ENCODE data around the gene CANT1. TPM values are rescaled to one million over a fixed set of nuclear protein-coding genes. Genes with fewer than 3 reads are reported as not detected.
"Not testable (repeated sequence)": the region's sequence is repeated elsewhere in the genome, so short reads cannot be mapped to it uniquely, and the experiment has no call there.

Gene CANT1
- total RNA-seq, 4 donors from 2014 or later: 56.9 to 125 (median 80.0) TPM

DNA sequence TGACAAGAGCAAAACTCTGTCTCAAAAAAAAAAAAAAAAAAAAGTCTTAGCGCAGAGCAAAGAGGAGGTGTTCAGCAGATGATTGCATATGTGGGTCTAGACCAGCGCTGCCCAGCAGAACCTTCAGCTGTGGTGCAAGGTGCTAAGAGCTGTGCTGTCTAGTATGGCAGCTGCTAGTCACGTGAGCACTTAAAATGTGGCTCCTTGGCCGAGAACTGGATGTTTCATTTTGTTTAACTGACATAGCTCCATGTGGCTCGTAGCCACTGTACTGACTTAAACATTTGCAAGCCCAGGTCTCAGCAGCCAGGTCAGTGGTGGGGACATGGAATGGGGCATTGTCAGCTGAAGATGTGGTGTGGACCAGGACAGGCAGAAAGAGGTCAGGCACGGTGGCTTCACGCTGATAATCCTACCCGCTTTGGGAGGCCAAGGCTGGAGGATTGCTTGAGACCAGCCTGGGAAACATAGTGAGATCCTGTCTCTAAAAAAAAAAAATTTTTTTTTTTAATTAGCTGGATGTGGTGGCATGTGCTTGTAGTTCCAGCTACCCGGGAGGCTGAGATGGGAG lies 23.6 kb upstream of the CANT1 start:
- peak in 1 of 3 donors; percentile 40 for DNase-seq
- no peaks in the 10 kb centered on the region for H3K27me3 ChIP-seq
- no peak overlapping the region for H3K27ac ChIP-seq
- no peaks in the 10 kb centered on the region for H3K9me3 ChIP-seq
- no peak overlapping the region for H3K4me3 ChIP-seq
- H3K36me3 ChIP-seq: no peaks in the 10 kb centered on the region
- peaks cover 0 to 22% (median 2%) of the 10 kb centered on the region in 4 donors for H3K4me1 ChIP-seq
- TF ChIP-seq, protein P1, sequence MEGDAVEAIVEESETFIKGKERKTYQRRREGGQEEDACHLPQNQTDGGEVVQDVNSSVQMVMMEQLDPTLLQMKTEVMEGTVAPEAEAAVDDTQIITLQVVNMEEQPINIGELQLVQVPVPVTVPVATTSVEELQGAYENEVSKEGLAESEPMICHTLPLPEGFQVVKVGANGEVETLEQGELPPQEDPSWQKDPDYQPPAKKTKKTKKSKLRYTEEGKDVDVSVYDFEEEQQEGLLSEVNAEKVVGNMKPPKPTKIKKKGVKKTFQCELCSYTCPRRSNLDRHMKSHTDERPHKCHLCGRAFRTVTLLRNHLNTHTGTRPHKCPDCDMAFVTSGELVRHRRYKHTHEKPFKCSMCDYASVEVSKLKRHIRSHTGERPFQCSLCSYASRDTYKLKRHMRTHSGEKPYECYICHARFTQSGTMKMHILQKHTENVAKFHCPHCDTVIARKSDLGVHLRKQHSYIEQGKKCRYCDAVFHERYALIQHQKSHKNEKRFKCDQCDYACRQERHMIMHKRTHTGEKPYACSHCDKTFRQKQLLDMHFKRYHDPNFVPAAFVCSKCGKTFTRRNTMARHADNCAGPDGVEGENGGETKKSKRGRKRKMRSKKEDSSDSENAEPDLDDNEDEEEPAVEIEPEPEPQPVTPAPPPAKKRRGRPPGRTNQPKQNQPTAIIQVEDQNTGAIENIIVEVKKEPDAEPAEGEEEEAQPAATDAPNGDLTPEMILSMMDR (IDR thresholded peaks at IDR 0.05): no peak
- no peak for TF ChIP-seq POLR2A (IDR thresholded peaks at IDR 0.05)

DNA sequence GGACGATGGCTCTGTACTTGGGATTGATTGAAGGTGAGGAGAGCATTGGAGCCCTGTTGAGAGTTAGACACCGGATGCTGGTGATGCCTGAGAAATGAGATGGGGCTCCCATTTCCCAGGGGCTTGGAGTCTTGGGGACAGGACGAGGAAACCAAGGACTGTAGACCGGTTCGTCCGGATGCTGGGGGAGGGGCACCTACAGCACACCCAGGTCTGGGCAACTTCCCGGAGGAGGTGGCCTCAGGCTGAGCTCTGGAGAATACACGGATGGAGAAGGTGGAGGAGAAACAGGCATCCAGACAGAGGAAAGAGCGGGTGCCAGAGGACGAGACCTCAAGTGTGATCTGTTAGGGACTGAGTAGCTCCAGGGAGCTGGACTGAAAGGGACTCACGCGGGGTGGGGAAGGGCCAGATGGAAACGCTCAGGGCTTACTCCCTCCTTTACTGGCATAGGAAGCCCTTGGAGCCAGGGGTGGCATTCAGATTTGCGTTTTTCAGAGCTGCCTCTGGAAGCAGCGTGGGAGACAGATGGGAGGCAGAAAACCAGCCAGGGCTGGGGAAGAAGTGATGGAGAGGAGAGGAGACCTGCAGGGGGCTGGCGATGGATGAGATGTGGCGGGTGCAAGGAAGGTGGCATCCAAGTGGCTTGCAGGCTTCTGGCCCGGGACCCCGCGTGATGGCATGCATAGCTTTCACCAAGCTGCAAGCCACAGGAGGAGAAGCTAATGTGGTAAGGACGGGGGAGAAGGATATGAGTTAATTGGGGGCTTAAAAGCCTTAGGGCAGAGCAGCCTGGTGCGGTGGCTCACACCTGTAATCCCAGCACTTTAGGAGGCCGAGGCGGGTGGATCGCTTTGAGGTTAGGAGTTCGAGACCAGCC lies 22.7 kb upstream of the CANT1 start:
- H3K27ac ChIP-seq: no peak overlapping the region
- peaks cover 0 to 31% (median 10%) of the 10 kb centered on the region in 4 donors for H3K4me1 ChIP-seq
- H3K9me3 ChIP-seq: no peaks in the 10 kb centered on the region
- H3K36me3 ChIP-seq: no peaks in the 10 kb centered on the region
- H3K27me3 ChIP-seq: no peaks in the 10 kb centered on the region
- TF ChIP-seq POLR2A (IDR thresholded peaks at IDR 0.05): no peak
- TF ChIP-seq, protein P1 (IDR thresholded peaks at IDR 0.05): no peak
- no peak overlapping the region for H3K4me3 ChIP-seq
- peak in 1 of 3 donors; percentile 36 for DNase-seq

DNA sequence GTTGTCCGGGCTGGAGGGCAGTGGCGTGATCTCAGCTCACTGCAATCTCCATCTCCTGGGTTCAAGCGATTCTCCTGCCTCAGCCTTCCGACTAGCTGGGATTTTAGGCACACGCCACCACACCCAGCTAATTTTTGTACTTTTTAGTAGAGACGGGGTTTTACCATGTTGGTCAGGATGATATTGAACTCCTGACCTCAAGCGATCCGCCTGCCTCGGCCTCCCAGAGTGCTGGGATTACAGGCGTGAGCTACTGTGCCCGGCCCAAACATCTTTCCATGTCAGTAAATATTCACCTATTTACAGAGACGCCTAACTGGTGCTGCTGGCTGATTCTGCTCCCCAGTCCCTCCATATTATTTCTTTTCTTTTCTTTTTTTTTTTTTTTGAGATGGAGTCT lies 21.1 kb upstream of the CANT1 start:
- DNase-seq: peak in 1 of 3 donors; percentile 22
- not testable (repeated sequence) for H3K9me3 ChIP-seq, H3K36me3 ChIP-seq, H3K27ac ChIP-seq, H3K4me3 ChIP-seq, H3K27me3 ChIP-seq
- peaks cover 0 to 40% (median 12%) of the 10 kb centered on the region in 4 donors for H3K4me1 ChIP-seq

DNA sequence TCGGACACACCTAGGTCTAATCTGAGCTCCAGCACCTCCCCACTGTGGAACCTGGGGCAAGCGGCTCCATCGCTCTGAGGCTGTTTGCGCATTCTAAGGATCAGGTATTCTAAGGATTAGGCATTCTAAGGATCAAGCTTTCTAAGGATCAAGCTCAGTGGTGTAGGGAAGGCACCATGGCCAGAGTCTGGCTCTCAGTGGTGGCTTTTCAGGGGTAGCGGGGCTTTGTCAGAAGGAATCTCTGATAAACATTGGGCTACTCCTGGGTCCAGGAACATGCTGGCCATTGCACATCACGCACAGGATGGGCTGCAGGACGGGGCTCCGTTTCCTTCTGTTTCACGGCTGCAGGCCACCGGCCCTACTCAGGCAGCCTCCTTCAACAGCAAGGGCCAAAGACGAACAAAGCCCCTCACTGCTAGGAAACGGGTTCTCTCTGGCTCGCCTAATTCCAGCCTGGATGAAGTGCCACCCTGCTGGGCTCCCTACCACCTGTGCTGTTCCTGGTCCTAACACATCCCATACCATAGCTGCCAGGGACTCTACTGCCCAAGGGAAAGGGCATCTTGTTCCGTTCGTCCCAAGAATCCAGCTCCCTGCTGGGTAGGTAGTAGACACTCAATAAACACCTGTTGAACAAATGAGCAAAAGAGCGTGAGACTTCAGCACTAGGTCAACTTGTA lies 19.9 kb upstream of the CANT1 start:
- no peaks in the 10 kb centered on the region for H3K27me3 ChIP-seq
- peaks cover 6 to 50% (median 13%) of the 10 kb centered on the region in 4 donors for H3K4me1 ChIP-seq
- DNase-seq: peak in 1 of 3 donors; percentile 13
- no peak for TF ChIP-seq POLR2A (IDR thresholded peaks at IDR 0.05)
- TF ChIP-seq, protein P1 (IDR thresholded peaks at IDR 0.05): no peak
- no peak overlapping the region for H3K4me3 ChIP-seq
- no peaks in the 10 kb centered on the region for H3K9me3 ChIP-seq
- no peaks in the 10 kb centered on the region for H3K36me3 ChIP-seq
- H3K27ac ChIP-seq: no peak overlapping the region

DNA sequence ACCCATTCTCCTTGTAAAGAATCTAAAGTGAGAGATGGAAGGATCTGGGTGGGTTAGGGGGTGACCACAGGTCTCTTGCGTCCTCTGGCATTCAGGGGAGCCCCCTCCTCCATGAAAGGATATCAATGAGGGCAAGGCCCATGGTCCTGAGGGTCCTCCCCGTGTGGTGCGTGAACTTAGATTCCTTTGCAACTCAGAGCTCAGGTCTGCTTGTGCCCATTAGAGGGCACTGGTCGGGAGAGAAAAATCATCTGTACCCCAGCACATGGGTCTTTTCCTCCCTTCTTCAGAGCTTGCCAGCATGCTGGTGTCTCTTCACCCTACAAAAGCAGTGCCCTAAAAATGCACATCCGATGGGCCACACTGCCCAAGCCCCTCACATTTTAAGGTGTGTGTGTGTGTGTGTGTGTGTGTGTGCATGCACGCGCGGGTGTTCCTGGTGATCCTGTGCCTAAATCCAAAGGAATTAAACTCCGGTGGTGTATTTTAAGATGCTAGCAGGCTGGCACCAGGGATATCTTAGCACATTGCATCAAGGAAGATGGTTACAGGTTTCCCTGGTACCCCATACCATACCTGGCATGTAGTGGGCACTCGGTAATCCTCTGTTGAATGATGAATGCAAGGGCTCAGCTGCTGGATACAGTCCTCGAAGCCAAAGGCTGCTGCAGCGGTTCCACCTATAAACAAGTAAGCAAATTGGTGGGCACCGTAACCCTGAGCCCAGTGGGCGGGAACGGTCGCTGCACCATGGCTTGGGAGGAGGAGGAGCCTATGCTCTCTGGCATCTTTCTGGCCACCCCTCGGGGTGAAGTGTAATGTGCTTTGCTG lies 19.1 kb upstream of the CANT1 start:
- no peak overlapping the region for H3K4me3 ChIP-seq
- H3K4me1 ChIP-seq: peaks cover 8 to 50% (median 14%) of the 10 kb centered on the region in 4 donors
- H3K9me3 ChIP-seq: no peaks in the 10 kb centered on the region
- no peak overlapping the region for H3K27ac ChIP-seq
- H3K36me3 ChIP-seq: no peaks in the 10 kb centered on the region
- peak in 1 of 3 donors; percentile 44 for DNase-seq
- TF ChIP-seq, protein P1 (IDR thresholded peaks at IDR 0.05): peak in 2 of 6 experiments; percentile 13
- no peak for TF ChIP-seq POLR2A (IDR thresholded peaks at IDR 0.05)
- H3K27me3 ChIP-seq: no peaks in the 10 kb centered on the region
